HG03280 (cell line): ENCODE measurements around the gene SUCLG2.

ENCODE experiments used
- ATAC-seq: cut with Tn5 transposase; IDR thresholded peaks from one replicate; pipeline ENCODE4 v1.9.1; 2021; ENCODE audit warnings: mild to moderate bottlenecking, moderate library complexity; ENCODE audit not compliant: unreplicated experiment

SUCLG2 gene

DNA sequence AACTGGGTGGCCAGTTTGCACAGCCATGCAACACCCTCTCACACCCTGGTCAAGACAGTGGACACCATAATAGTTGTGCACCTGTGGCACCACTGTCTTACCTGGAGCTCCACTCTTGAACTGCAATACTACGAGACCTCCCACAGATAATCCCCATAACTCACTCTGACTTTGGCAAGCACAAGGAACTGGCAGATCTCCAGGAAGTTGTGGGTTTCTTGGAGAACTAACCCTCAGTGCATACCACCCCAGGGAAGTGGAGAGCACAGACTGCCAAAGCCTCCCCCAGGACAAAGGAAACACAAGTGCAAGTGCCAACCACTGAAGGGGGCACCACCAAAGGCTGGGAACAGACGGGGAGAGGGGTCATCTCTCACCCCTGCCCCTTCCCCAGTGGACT lies 318.6 kb downstream of the SUCLG2 start:
- no peak for ATAC-seq

DNA sequence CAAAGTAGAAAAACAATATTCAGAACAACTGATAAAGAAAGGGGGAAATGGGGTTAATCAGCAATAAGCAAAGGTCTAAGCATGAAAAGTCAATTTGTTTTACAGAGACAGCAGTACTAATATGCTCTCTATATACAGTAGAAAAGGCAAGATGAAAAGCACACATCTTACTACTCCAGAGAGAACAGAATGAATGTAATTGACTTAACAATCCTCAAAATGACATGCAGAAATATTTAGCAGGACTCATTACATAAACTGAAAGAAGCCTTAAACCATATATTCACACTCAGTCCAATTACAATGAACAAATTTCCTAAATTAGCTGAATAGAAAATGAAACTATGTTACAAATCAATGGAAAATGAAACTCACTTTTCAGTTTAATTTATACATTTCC lies 319.8 kb downstream of the SUCLG2 start:
- no peak for ATAC-seq

- ATAC-seq: no peak
These were observed 325.1 kb downstream of the SUCLG2 start for GRCh38 chr3:67329358-67329757.

DNA sequence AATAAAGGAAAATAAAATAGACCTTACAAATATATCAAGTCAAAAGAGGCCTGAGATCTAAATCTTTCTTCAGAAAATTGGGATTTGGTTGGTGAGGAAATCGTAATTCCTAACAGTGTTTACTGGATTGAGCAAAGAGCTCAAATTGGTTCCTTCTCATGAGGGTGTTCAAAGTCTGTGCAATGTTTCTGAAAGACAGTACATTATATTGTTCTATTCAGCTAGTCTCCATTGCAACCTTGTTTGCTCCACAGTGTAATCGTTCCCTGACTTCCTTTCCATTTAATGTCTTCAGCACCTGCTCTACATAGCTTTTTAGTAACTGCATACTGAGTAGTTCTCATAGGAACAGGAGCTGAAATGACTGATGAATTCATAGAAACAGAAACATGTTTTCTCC lies 326.8 kb downstream of the SUCLG2 start:
- ATAC-seq: no peak

DNA sequence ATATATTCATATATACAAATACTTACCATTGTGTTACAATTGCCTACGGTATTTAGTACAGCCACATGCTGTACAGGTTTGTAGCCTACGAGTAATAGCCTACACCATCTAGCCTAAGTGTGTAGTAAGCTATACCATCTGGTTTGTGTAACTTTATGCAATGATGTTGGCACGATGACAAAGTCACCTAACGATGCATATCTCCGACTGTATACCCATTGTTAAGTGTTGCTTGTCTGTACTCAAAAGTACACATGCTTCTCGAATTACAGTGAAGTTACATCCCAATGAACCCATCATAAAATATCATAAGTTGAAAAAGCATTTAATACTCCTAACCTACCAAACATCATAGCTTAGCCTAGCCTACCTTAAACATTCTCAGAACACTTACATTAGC lies 329.2 kb downstream of the SUCLG2 start:
- no peak for ATAC-seq
